Cardiac septum (tissue), 1 donor: ENCODE data around the gene SEC24B. TPM values are rescaled to one million over a fixed set of nuclear protein-coding genes. Genes with fewer than 3 reads are reported as not detected.
"Not testable (repeated sequence)": the region's sequence is repeated elsewhere in the genome, so short reads cannot be mapped to it uniquely, and the experiment has no call there.

Experiments used
- DNase-seq: peaks from one replicate; pipeline ENCODE4 v3.0.0-alpha.2; 2020; ENCODE audit warnings: low spot score
- intact Hi-C: fragments of 100-400 bp; cut with DNase I; formaldehyde crosslinking; loops from one replicate; pipeline ENCODE4 v1.14.0; 2022
- total RNA-seq: library from RNA; stranded (reverse); fragmentation: NEBNext Ultra II Directional; extraction: Animal tissue kit (Norgen Biotek cat#: 25700); gene quantifications from one replicate; pipeline ENCODE4 v1.2.1, GENCODE V29; 2021
- donor health status: DM: no; HTN: no; CAD: no.

The SEC24B gene
- total RNA-seq, 1 donor from 2014 or later = 26.6 TPM

DNA sequence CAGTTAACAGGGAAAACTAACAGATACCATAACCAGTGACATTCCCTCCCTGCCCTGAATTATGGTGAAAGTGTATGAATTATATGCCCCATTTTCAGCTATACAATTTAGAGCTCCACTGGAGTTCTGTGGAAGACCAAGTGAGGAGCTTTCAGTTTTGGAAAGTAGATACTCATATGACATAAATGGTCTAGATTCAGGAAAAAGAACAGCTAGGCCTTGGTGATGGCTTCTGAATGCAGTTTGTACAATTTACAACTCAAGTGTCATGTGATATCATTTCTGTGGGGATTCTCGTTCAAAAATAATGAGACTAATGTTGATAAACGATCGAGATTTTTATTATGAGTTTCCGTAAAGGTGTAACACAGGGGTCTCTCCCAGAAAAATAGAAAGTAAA lies 8.2 kb upstream of the SEC24B start:
- intact Hi-C loops = no loop called here
- DNase-seq = no peak

DNA sequence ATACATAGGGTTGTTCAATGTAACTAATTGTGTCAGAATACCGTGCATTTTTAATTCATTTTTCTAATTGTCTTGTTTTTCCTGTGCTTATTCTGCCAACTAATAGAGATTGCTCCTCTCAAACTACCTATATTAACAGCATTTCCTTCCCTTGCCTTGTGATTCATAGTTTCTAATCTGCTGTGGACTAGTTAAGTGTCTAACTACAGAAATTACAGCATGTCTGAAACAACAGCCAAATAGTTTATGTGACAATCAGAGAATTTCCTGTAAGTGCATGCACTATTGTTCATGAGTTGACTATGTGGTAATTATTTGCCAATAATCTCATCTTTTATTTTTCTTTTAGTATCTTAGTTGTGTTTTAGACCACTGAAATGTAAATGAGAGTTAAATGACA lies 4.1 kb upstream of the SEC24B start:
- DNase-seq = no peak
- intact Hi-C loops = no loop called here

DNA sequence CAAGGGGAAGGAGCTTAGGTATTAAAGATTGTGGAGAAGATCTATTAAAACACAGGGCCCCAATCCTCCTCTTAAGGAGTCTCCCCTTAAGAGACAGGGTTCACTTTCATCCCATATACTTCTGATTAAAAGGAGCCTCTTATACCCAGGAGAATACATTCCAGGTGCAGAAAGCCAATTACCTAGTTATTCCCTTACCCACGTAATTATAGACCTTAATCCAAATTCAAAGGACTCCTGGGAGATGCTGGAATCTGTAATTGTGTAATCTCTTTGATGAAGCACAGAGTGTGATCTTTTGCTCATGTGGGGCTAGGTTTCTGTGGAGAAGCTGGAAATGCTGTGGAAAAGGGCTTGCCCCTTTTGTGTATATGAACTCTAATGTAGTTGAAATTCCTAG lies 1.4 kb upstream of the SEC24B start:
- no peak for DNase-seq
- intact Hi-C loops = loop anchor here (2.0 to 5.0 kb wide), 3 partner anchors 40 to 383 kb away; partner anchors contain the start of genes GAR1 and MCUB

DNA sequence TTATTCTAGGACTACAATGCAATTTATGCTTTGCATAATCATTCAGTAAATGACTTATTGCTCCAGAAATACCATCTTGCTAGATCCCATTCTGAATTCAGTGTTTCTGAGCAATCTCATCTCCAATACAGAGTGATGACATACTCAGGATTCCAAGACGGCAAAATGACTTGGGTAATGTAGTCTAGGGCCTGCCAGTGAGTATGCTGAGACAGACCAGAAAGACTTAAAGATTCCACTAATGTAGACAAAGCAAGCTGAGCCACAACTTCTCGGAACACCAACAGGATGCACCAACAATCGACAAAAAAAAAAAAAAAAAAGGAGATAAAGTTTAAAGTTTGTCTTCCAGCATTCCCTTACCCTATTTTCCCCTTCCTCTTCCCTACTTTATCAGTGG lies 919 bp upstream of the SEC24B start:
- intact Hi-C loops = loop anchor here (1.0 to 5.0 kb wide), 4 partner anchors 40 to 382 kb away; partner anchors contain the start of genes CASP6, GAR1 and MCUB
- no peak for DNase-seq

DNA sequence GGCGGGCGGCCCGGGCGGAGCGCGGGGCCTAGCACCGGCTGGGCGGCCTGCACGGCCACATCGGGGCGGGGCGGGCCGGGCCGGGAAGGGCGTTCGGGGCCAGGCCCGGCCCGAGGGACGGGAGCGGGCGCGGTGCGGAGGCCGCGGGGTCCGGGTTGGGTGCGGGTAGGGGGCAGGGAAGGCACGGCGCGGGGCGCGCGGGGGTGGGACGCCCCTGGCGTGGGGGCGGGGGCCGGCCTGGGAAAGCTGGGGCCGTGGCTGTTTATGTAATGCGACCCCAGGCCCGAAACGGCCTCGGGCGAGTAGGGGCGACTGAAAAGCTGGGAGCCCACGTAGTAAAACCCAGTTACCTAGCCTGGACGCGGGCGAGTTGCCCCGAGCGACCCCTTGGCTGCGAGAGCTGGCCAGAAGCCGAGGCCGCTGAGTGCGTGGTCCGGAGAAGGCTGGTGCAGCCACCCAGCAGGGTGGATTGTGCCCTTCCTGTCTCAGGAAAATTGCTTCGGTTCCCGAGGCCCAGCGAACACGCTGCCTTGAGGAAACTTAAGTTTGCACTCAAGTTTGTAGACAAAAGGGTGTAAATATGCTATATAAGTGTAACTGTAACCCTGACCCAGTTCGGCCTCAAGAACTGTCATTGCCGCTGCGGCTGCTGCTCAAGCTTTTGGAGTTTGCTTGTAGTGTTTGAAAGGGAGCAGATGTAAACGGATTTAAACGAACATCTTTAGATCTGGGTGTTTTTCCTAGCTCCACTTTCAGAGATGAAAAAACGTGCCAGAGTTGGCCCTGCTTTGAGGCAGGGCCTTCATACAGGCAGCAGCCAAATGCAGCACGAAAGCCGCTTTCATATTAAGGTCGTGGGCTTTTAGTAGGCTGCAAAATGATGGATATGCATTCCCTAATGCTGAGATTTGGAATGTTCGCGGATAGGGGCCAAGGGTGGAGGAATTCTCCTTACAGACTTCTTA lies 674 bp downstream of the SEC24B start:
- peak; percentile 76 for DNase-seq
- intact Hi-C loops = loop anchor here (5.0 kb wide), 2 partner anchors 38 to 128 kb away; partner anchors contain the start of gene MCUB

DNA sequence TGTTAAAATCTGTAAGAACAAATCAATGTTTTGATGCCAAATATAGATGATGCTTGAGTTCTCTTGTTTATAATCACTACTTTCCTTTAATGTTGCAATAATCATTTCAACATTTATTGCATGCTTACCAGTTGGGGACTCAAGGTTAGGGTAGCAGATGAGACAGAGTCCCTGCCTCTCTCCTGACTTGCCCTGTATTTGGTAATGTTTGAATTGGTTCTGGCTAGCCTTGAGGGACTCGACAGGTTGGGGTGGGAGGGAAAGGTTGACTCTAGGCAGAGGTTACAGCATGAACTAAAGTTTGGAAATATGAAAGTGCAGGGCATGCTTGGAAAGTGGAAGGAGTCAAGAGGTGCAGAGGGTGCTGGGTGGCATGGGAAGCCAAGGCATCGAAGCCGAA lies 2.0 kb downstream of the SEC24B start:
- intact Hi-C loops = no loop called here
- no peak for DNase-seq

DNA sequence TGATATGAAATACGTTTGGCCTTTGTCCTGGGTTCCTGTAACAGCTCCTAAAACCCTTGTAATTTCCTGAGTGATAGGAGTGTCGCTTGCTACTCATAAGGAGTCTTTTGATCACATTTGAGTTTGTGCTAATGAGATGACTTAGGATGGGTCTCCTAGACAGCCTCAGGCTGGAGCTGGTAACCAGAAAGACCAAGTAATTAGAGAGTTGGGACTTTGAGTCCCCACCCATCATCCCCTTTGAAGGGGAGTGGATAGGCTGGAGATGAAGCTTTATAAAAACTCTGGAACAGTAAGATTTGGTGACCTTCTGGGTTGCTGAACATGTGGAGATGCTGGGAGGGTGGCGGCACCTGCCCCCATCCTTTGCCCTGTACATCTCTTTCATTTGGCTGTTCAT lies 2.9 kb downstream of the SEC24B start:
- no peak for DNase-seq
- intact Hi-C loops = no loop called here

DNA sequence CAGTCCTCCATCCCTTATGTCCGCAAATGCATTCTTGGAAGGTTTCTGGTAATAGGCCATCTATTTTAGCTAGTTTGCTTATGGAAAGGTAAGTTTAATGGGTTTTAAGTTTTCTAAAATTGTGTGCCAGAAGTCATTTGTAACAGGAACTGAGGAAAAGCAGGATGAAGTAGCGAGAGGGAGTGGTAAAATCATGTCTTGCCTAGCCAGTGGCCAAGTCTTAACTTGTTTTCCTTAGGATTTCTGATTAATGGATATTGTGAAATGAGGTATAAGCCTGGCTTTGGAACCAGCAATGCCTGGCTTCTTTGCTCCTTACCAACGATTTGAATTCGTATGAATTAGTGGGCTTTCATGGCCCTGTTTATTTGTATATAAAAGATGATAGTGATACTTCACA lies 7.3 kb downstream of the SEC24B start:
- intact Hi-C loops = no loop called here
- DNase-seq = no peak

DNA sequence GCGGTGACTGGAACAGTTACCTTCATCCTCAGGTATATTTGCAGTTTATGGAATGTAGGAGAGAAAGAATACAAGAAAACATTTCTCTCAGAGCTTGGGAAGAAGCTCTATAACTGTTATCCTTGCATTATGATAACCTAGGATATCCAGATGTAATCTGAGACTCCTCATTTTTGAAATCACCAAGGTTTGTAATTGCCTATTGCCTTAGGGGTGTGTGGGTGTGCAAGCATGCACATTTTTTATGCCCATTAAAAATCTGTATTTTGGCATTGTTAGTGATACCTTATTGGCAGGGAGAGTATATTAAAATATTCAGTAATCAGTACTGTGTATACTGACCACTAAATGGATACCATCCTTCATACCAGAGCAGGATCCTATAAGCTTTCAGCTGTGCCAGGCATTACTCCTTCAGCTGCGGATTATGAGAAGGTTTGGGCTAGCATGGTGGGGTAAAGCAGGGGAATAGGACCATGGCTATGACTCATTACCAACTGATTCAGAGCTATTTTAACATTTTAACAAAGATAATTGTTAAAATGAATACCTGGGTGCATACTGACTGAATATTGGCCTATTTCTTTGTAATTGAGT lies 8.3 kb downstream of the SEC24B start:
- no peak for DNase-seq
- intact Hi-C loops = no loop called here

DNA sequence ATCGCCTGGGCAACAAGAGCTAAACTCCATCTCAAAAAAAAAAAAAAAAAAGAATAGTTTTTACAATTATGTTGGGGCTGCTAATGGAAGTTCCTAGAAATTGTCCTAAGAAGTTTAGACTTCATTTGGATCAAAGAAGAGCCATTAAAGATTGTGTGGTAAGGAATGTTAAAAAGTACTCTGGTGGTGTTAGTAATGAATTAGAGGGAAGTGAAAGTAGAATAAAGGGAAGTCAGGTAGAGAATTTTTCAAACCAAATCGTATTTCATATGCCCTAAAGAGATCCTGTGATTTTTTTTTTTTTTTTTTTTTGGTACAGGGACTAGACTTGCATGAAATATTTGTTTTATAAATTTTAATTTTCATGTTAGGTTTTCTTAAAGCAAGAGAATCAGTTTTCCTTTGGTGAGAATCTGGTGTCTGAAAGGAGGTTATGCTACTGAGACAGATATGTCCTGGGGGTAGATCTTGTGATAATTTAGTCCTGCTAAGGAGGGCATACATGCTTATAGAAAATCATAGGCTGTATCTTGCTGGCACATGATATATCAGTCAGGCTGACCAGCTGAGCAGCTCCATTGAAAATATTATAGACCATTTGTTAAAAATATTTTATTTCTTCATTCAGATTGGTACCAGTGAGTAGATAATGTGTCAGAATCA lies 10.7 kb downstream of the SEC24B start:
- intact Hi-C loops = no loop called here
- no peak for DNase-seq

DNA sequence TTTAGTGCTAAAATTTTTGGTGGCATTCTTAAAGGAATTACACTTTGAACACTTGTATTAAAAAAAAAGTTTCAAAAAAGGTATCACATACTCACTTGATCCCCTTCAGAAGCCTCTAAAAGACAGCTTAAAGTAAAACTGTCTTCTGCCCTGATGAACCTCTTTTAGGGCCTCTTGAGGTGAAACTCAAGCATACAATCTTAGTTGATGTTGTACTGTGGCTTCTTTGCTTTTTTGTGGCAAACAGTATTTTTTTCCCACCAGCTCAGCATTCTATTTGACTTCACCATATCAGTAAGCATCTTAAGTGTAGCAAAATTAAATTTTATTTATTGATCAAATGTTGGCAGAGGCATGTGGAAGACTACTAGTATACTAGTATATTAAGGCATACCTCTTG lies 13.7 kb downstream of the SEC24B start:
- intact Hi-C loops = no loop called here
- no peak for DNase-seq

DNA sequence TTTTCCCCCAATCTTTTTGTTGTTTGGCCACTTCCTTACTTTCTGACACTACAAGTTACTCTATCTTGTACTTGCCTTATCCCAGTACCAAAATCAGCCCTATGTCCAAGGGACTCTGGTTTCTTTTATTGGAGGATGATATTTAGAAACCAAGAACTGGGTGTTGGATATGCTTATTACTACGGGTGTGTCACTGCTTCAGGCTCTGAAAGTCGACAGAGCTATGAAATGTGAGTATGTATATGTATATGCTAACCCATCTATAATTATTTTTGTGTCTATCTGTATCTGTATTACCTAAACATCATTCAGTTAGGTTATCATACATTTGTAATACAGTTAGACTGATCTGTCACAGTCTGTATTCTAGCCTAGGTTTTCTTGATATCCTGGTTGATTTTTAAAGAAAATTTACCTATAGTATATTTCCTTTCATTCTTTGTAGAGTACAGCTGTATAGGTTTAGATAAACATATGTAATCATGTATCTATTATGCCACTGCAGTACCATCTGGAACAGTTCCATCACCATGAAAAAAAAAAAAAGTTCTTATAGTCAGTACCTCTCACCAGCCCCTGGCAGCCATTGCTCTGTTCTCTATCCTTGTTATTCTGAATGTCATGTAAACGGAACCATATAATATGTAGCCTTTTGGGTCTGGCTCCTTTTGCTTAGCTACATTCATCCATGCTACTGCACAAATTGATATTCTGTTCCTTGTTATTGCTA lies 18.1 kb downstream of the SEC24B start:
- intact Hi-C loops = no loop called here

DNA sequence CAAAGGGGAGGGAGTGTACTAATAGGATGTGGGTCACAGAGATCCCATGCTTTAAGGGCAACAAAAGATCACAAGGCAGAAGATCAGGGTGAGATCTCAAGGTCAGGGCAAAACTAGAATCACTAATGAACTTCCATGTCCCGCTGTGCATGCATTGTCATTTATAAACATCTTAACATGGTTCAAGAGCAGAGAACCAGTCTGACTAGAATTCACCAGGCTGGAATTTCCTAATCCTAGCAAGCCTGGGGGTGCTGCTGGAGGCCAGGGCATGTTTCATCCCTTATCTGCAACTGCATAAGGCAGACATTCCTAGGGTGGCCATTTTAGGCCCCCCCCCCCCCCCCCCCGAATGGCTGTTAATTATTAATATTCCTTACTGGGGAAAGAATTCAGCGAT lies 19.5 kb downstream of the SEC24B start:
- intact Hi-C loops = not testable (repeated sequence)

More for the DNA sequence above, 18.1 kb downstream of the SEC24B start:
- DNase-seq = no peak

DNA sequence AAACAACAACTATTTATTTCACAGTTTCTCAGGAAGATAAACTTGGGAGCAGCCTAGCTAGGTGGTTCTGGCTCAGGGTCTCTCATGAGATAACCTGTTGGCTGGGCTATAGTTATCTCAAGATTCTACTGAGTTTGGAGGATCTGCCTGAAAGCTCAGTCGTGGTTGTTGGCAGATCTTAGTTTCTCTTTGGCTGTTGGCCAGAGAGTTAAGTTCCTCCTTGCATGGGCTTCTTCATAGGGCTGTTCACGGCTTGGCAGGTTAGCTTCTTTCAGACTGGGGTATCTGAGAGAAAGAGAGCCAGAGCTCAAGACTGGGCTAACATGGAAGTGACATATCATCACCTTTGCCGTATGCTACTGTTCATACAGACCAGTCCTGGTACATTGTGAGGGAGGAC lies 28.7 kb downstream of the SEC24B start:
- no peak for DNase-seq
- intact Hi-C loops = no loop called here

More for the DNA sequence above, 19.5 kb downstream of the SEC24B start:
- DNase-seq = not testable (repeated sequence)

DNA sequence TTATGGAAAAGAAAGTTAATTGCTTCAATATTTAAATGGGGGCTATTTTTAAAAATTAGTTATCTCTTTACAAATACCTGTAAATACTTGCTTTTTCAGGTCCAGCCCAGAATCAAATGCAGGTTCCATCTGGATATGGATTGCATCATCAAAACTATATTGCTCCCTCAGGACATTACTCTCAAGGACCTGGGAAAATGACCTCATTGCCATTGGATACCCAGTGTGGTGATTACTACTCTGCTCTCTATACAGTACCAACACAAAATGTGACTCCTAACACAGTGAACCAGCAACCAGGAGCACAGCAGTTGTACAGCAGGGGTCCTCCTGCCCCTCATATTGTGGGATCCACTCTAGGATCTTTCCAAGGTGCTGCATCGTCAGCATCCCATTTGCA lies 29.2 kb downstream of the SEC24B start:
- intact Hi-C loops = no loop called here
- DNase-seq = no peak

DNA sequence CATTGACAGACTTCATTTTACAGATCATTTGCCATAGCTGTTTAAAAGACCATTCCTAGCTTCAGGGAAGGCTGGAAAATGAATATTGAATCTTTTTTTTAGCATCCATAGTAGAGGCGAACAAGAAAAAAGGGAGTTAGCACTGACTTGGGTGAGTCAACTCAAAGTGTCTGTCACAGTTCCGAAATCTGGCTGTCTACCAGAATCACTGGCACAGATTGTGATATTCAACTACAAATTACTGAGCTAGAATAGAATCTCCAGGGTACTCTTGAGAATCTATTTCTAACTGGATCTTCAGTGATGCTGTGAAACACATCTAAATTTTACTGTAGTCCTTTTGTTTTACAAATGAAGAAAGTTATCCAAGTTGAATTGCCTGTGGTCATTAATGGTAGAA lies 31.5 kb downstream of the SEC24B start:
- DNase-seq = no peak

DNA sequence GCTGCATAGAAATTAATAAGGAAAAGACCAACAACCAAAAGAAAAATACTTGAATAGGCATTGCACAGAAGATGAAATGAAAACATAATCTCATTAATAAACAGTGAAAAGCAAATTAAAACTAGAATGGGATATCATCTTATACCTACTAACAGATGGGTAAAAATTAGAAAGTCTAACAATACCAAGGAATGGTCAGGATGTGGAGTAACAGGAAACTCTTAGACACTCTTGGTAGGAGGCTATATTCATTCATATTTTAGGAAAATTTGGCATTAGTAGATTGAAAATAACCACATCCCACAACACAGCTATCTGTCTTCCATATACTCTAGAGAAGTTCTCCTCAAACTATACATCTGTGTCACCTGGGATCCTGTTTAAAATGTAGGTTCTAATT lies 36.3 kb downstream of the SEC24B start:
- no peak for DNase-seq
- intact Hi-C loops = loop anchor here (5.0 kb wide), 1 partner anchor 38 kb away; the partner anchor contains the start of gene SEC24B

More for the DNA sequence above, 31.5 kb downstream of the SEC24B start:
- intact Hi-C loops = no loop called here

DNA sequence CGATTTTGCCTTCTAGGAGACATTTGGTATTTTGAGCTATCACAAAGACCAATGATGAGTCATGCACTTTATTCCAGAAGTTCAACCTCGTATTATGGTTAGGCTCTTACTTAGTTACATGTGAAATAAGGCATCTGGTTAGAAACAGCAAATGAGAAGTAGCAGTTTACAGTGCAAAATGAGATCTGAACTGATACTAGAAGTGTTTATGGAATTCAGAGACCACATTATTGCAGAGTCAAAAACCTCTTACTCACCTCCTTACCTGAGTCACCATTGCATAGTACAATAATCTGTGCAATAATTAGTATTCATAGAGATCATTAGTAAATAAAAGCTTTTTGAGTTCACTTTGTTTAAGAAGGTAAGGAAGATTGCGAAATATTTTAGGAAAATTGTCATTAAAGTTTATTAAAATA lies 38.7 kb downstream of the SEC24B start:
- intact Hi-C loops = loop anchor here (5.0 kb wide), 1 partner anchor 40 kb away; the partner anchor contains the start of gene SEC24B
- no peak for DNase-seq

DNA sequence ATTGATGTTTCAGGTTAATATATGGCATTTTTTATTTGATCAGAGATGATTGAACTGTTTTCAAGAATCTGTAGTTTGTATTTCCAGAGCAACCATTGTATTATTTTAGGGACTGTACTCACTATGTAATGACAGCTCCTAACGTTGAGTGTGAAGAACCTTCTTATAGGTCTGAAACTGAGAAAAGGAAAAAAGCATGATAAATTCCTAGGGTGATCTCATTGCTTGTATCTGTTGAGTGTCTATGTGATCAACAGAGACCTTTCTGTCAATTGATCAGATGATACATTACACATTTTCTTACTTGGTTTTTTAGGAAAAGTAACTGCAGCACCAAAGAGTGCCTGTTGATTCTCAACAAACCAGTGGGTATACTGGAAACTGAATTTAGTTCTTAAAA lies 40.2 kb downstream of the SEC24B start:
- intact Hi-C loops = loop anchor here (5.0 kb wide), 1 partner anchor 42 kb away; the partner anchor contains the start of gene SEC24B

More for the DNA sequence above, 40.2 kb downstream of the SEC24B start:
- no peak for DNase-seq
